ENCODE results near the gene NDUFS2. TPM values are rescaled to one million over a fixed set of nuclear protein-coding genes. Genes with fewer than 3 reads are reported as not detected.
A peak's percentile ranks its signal among the peaks of the same experiment; 100 is the strongest.

The NDUFS2 gene
- 50.6 to 59.2 TPM (median 55.2 TPM) in 3 replicates for total RNA-seq
- long read RNA-seq, partial matches to known transcripts = 117 of 128 reads
- long read RNA-seq, other reads (novel, unspliced or antisense) = 11 of 128 reads

GRCh38 chr1:161201836-161202712 lies at the start of gene NDUFS2:
TSS of gene NDUFS2 (plus strand) at chr1:161202367. CDS start at chr1:161202386, 19 bp downstream.
- Mint-ChIP-seq H3K4me3 (ENCODE audit: unreplicated experiment) (peak within 1 kb of the TSS; percentile 89), H3K4me1 (ENCODE audit: low read depth) (peaks cover 63% of the 10 kb centered on the region), H3K27ac (ENCODE audit: unreplicated experiment) (peak within 1 kb of the TSS; percentile 93), H3K27me3 (ENCODE audit: low read depth) (no peaks in the 10 kb centered on the region), H3K36me3 (ENCODE audit: low read depth) (peaks cover 12% of the 10 kb centered on the region), H3K9me3 (ENCODE audit: low read depth) (no peaks in the 10 kb centered on the region)
- peak; percentile 97 for DNase-seq (ENCODE audit: low spot score)
- TF ChIP-seq CTCF (IDR thresholded peaks at IDR 0.05) = peak; percentile 66

- H3K9me3 Mint-ChIP-seq (ENCODE audit: low read depth) = no peaks in the 10 kb centered on the region
- peak overlapping the region; percentile 98 for H3K4me3 Mint-ChIP-seq (ENCODE audit: unreplicated experiment)
- peak overlapping the region; percentile 100 for H3K27ac Mint-ChIP-seq (ENCODE audit: unreplicated experiment)
- no peak for DNase-seq (ENCODE audit: low spot score)
- peaks cover 18% of the 10 kb centered on the region for H3K4me1 Mint-ChIP-seq (ENCODE audit: low read depth)
- H3K36me3 Mint-ChIP-seq (ENCODE audit: low read depth) = peaks cover 7% of the 10 kb centered on the region
- H3K27me3 Mint-ChIP-seq (ENCODE audit: low read depth) = no peaks in the 10 kb centered on the region
- TF ChIP-seq CTCF (IDR thresholded peaks at IDR 0.05) = no peak
Measured at GRCh38 chr1:161153176-161153575, 49.0 kb upstream of the NDUFS2 start.

GRCh38 chr1:161153682-161154337 lies 48.4 kb upstream of the NDUFS2 start, which contains the start of gene UFC1:
TSS of gene UFC1 (plus strand) at chr1:161153978. CDS start at chr1:161153998, 20 bp downstream.
- Mint-ChIP-seq H3K36me3 (ENCODE audit: low read depth) (peaks cover 7% of the 10 kb centered on the region), H3K9me3 (ENCODE audit: low read depth) (no peaks in the 10 kb centered on the region), H3K27ac (ENCODE audit: unreplicated experiment) (peak within 1 kb of the TSS; percentile 100), H3K4me3 (ENCODE audit: unreplicated experiment) (peak within 1 kb of the TSS; percentile 98), H3K4me1 (ENCODE audit: low read depth) (peaks cover 23% of the 10 kb centered on the region), H3K27me3 (ENCODE audit: low read depth) (no peaks in the 10 kb centered on the region)
- DNase-seq (ENCODE audit: low spot score) = no peak
- TF ChIP-seq CTCF (IDR thresholded peaks at IDR 0.05) = no peak

- Mint-ChIP-seq H3K4me3 (ENCODE audit: unreplicated experiment) (no peak overlapping the region), H3K36me3 (ENCODE audit: low read depth) (peaks cover 8% of the 10 kb centered on the region), H3K27me3 (ENCODE audit: low read depth) (no peaks in the 10 kb centered on the region), H3K4me1 (ENCODE audit: low read depth) (peaks cover 48% of the 10 kb centered on the region), H3K9me3 (ENCODE audit: low read depth) (no peaks in the 10 kb centered on the region), H3K27ac (ENCODE audit: unreplicated experiment) (peak overlapping the region; percentile 14)
- DNase-seq (ENCODE audit: low spot score) = no peak
- TF ChIP-seq CTCF (IDR thresholded peaks at IDR 0.05) = no peak
Measured at GRCh38 chr1:161157867-161158266, 44.3 kb upstream of the NDUFS2 start.

GRCh38 chr1:161158316-161159010 lies 43.7 kb upstream of the NDUFS2 start:
- no peak for DNase-seq (ENCODE audit: low spot score)
- Mint-ChIP-seq H3K4me1 (ENCODE audit: low read depth) (peaks cover 44% of the 10 kb centered on the region), H3K27me3 (ENCODE audit: low read depth) (no peaks in the 10 kb centered on the region), H3K9me3 (ENCODE audit: low read depth) (no peaks in the 10 kb centered on the region), H3K4me3 (ENCODE audit: unreplicated experiment) (peak overlapping the region; percentile 79), H3K36me3 (ENCODE audit: low read depth) (peaks cover 13% of the 10 kb centered on the region), H3K27ac (ENCODE audit: unreplicated experiment) (peak overlapping the region; percentile 86)
- no peak for TF ChIP-seq CTCF (IDR thresholded peaks at IDR 0.05)
